Type B pancreatic cell (in vitro differentiated cells): ENCODE results near the gene SLC41A3. TPM values are rescaled to one million over a fixed set of nuclear protein-coding genes. Genes with fewer than 3 reads are reported as not detected.

Experiments
- DNase-seq: peaks from one replicate; pipeline ENCODE4 v3.0.0; 2021; ENCODE audit warnings: mixed read lengths; ENCODE audit not compliant: unreplicated experiment; ENCODE audit errors: extremely low spot score
- H3K27ac Mint-ChIP-seq: 2 replicates; pipeline ENCODE4 v1.8.0; 2021; ENCODE audit warnings: mild to moderate bottlenecking, mixed read lengths
- H3K27me3 Mint-ChIP-seq: 2 replicates; pipeline ENCODE4 v1.8.0; 2021; ENCODE audit warnings: mixed read lengths
- H3K36me3 Mint-ChIP-seq: 2 replicates; pipeline ENCODE4 v1.8.0; 2021; ENCODE audit warnings: mixed read lengths
- H3K4me1 Mint-ChIP-seq: one replicate; pipeline ENCODE4 v1.8.0; 2021; ENCODE audit warnings: mixed read lengths; ENCODE audit not compliant: unreplicated experiment
- H3K4me3 Mint-ChIP-seq: 2 replicates; pipeline ENCODE4 v1.8.0; 2021; ENCODE audit warnings: mild to moderate bottlenecking, mixed read lengths
- H3K9me3 Mint-ChIP-seq: 2 replicates; pipeline ENCODE4 v1.8.0; 2021; ENCODE audit warnings: mixed read lengths
- CTCF ChIP-seq: fragments of 200-600 bp; sonication (generic); conservative IDR thresholded peaks from 2 replicates; pipeline ENCODE4 v1.5.0; 2021; ENCODE audit warnings: antibody characterized with exemption, mild to moderate bottlenecking
- total RNA-seq: library from RNA; stranded (reverse); gene quantifications from 2 replicates; pipeline ENCODE4 v1.2.1, GENCODE V29; 2021; ENCODE audit warnings: low replicate concordance

Gene SLC41A3
- total RNA-seq, 1 donor from 2014 or later = 56.4 TPM

- no peak overlapping the region for H3K4me3 Mint-ChIP-seq
- no peaks in the 10 kb centered on the region for H3K36me3 Mint-ChIP-seq
- peak; percentile 45 for DNase-seq
- TF ChIP-seq CTCF = no peak
- no peaks in the 10 kb centered on the region for H3K27me3 Mint-ChIP-seq
- no peaks in the 10 kb centered on the region for H3K9me3 Mint-ChIP-seq
- peaks cover 3% of the 10 kb centered on the region for H3K4me1 Mint-ChIP-seq
- no peak overlapping the region for H3K27ac Mint-ChIP-seq
Observed at GRCh38 chr3:126111126-126111551, 27.2 kb upstream of the SLC41A3 start.

DNA sequence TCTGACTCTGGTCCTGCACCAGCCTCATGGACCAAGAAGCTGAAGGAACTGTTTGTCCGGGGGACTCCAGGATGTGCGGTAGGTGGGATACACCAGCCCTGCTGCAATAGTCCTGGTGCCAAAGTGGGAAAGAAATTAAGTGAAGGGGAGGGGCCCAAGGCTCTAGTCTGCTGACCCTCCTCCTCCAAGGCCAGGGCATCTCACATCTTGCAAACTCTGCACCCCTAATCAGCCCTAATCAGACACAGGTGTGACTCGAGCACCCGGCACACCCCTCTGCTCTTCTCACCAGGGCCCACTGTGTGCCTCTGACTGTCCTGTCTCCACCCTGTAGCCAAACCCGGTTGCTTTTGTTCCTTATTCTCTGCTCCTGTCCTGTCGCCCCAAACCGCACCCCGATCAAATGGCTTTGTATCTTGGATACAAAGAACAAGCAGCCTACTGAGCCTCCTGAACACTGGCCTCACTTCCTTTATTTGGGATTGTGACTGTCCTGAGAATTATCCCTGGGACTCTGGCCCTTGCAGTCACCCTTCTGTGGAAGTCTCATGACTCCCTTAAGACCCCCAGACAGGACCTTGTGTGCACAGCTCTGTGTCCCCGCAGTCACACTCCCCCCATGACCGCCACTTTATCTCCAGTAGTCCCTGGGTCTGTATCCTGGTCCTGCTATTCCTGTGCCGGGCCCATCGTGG, 26.7 kb upstream of the SLC41A3 start:
- H3K27me3 Mint-ChIP-seq = no peaks in the 10 kb centered on the region
- peak; percentile 50 for DNase-seq
- no peak for TF ChIP-seq CTCF
- H3K36me3 Mint-ChIP-seq = no peaks in the 10 kb centered on the region
- H3K4me3 Mint-ChIP-seq = no peak overlapping the region
- H3K4me1 Mint-ChIP-seq = peaks cover 3% of the 10 kb centered on the region
- no peaks in the 10 kb centered on the region for H3K9me3 Mint-ChIP-seq
- no peak overlapping the region for H3K27ac Mint-ChIP-seq

- TF ChIP-seq CTCF = no peak
- peak; percentile 61 for DNase-seq
Observed at GRCh38 chr3:126109880-126110235, 25.9 kb upstream of the SLC41A3 start.

DNA sequence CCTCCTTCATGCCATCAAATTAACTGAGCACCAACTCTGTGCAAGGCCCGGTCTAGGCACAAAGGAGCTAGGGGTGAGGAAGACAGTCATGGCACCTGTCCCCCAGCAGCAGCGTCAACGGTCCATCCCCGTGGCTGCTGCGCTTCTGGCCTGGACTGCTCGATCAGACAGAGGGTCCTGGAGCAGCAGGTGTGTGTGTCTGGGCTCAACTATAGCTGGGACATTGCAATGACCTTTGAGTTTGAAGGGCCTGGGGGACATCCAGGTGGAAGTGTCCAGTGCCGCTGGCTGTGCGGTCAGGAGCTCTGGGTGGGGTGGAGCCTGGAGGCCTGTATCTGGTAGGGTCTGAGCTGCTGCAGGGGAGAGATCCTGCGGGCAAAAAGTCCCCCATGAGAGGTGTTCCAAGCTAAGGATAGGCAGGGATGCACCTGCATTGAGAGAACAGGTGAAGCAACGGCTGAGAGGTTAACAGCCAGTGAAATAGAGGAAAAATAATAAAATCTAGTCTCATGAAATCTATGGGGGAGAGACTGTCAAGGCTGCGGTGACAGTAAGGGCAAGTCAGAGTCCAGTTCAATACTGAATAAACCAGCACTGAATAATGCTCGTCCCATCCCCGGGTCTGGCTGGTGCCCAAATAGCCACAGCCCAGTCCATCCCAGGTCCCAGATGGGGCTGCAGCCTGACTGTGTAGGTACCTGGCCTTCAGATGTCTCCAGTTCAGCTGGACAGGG, 25.4 kb upstream of the SLC41A3 start:
- peaks cover 3% of the 10 kb centered on the region for H3K4me1 Mint-ChIP-seq
- DNase-seq = peak; percentile 48
- no peak overlapping the region for H3K27ac Mint-ChIP-seq

More at GRCh38 chr3:126109880-126110235, 25.9 kb upstream of the SLC41A3 start:
- Mint-ChIP-seq H3K27ac (no peak overlapping the region), H3K27me3 (no peaks in the 10 kb centered on the region), H3K4me1 (peaks cover 3% of the 10 kb centered on the region), H3K9me3 (no peaks in the 10 kb centered on the region), H3K36me3 (no peaks in the 10 kb centered on the region), H3K4me3 (no peak overlapping the region)

DNA sequence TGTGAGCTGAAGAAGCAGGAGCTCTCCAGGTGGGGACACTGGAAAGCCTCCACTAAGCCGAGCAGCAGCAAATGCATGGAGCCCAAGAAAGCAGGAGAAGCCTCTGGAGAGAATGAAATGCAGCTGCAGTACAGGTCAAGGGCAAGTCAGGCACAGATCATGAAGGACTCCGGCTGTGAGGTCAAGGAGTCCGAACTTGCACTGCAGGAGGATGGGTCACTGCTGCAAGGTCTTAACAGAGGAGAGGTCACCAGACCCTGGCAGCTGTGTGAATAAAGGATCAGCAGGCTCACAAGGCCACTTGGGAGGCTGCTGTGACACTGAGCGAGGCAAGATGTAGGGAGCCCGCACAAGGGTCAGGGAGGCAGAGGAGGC, 24.7 kb upstream of the SLC41A3 start:
- H3K27me3 Mint-ChIP-seq = no peaks in the 10 kb centered on the region
- TF ChIP-seq CTCF = no peak
- no peaks in the 10 kb centered on the region for H3K36me3 Mint-ChIP-seq
- DNase-seq = peak; percentile 40
- H3K4me3 Mint-ChIP-seq = no peak overlapping the region
- H3K27ac Mint-ChIP-seq = no peak overlapping the region
- peaks cover 3% of the 10 kb centered on the region for H3K4me1 Mint-ChIP-seq
- H3K9me3 Mint-ChIP-seq = no peaks in the 10 kb centered on the region

More for the DNA sequence above, 25.4 kb upstream of the SLC41A3 start:
- Mint-ChIP-seq H3K36me3 (no peaks in the 10 kb centered on the region), H3K9me3 (no peaks in the 10 kb centered on the region), H3K27me3 (no peaks in the 10 kb centered on the region), H3K4me3 (no peak overlapping the region)
- no peak for TF ChIP-seq CTCF
